H9 (cell line): ENCODE results near the gene TBXAS1. TPM values are rescaled to one million over a fixed set of nuclear protein-coding genes. Genes with fewer than 3 reads are reported as not detected.

Experiments
- DNase-seq: peaks from one replicate; pipeline ENCODE4 v3.0.0-alpha.2; 2017
- H2AFZ ChIP-seq: one replicate; pipeline ENCODE4 v1.6.1; 2013; ENCODE audit warnings: mild to moderate bottlenecking, low read length, control low read depth, moderate library complexity
- H2AK5ac ChIP-seq: 2 replicates; pipeline ENCODE4 v1.6.1; 2013; ENCODE audit warnings: low read length, control low read depth, mixed read lengths; ENCODE audit not compliant: insufficient read length
- H2BK120ac ChIP-seq: one replicate; pipeline ENCODE4 v1.6.1; 2013; ENCODE audit warnings: low read depth, mild to moderate bottlenecking, low read length, control low read depth, inconsistent platforms; ENCODE audit not compliant: poor library complexity, severe bottlenecking
- H2BK12ac ChIP-seq: 2 replicates; pipeline ENCODE4 v1.6.1; 2013; ENCODE audit warnings: low read length, control low read depth, mixed read lengths, low read depth; ENCODE audit not compliant: insufficient read length
- H2BK15ac ChIP-seq: 2 replicates; pipeline ENCODE4 v1.6.1; 2013; ENCODE audit warnings: low read depth, low read length, control low read depth
- H2BK20ac ChIP-seq: one replicate; pipeline ENCODE4 v1.6.1; 2013; ENCODE audit warnings: low read depth, mild to moderate bottlenecking, low read length, control low read depth, inconsistent platforms; ENCODE audit not compliant: poor library complexity, severe bottlenecking
- H2BK5ac ChIP-seq: 2 replicates; pipeline ENCODE4 v1.6.1; 2013; ENCODE audit warnings: low read length, control low read depth, mixed read lengths; ENCODE audit not compliant: insufficient read length
- H3K14ac ChIP-seq: 2 replicates; pipeline ENCODE4 v1.6.1; 2013; ENCODE audit warnings: low read length, control low read depth; ENCODE audit not compliant: insufficient read depth
- H3K18ac ChIP-seq: 2 replicates; pipeline ENCODE4 v1.6.1; 2013; ENCODE audit warnings: low read depth, mild to moderate bottlenecking, mixed read lengths, low read length, control low read depth; ENCODE audit not compliant: insufficient read length
- H3K23ac ChIP-seq: 2 replicates; pipeline ENCODE4 v1.6.1; 2013; ENCODE audit warnings: low read length, control low read depth, mixed read lengths, low read depth; ENCODE audit not compliant: insufficient read length
- H3K23me2 ChIP-seq: 2 replicates; pipeline ENCODE4 v1.6.1; 2013; ENCODE audit warnings: low read depth, mild to moderate bottlenecking, mixed read lengths, low read length, control low read depth; ENCODE audit not compliant: insufficient read length, poor library complexity, severe bottlenecking
- H3K27ac ChIP-seq: 2 replicates; pipeline ENCODE4 v1.5.1; 2013; ENCODE audit warnings: low read length, control low read depth, mixed read lengths, low read depth; ENCODE audit not compliant: insufficient read length
- H3K27me3 ChIP-seq: 2 replicates; pipeline ENCODE4 v1.6.1; 2013; ENCODE audit warnings: low read length, control low read depth, inconsistent platforms; ENCODE audit not compliant: insufficient read depth
- H3K4ac ChIP-seq: 2 replicates; pipeline ENCODE4 v1.6.1; 2013; ENCODE audit warnings: low read depth, mild to moderate bottlenecking, control low read depth, inconsistent platforms, low read length, moderate library complexity
- H3K4me1 ChIP-seq: 2 replicates; pipeline ENCODE4 v1.6.1; 2013; ENCODE audit warnings: low read length, control low read depth, inconsistent platforms; ENCODE audit not compliant: insufficient read depth
- H3K4me2 ChIP-seq: 2 replicates; pipeline ENCODE4 v1.6.1; 2013; ENCODE audit warnings: low read length, control low read depth, mixed read lengths; ENCODE audit not compliant: insufficient read length, insufficient read depth
- H3K56ac ChIP-seq: 2 replicates; pipeline ENCODE4 v1.6.1; 2013; ENCODE audit warnings: low read depth, mild to moderate bottlenecking, mixed read lengths, low read length, control low read depth; ENCODE audit not compliant: insufficient read length
- H3K79me1 ChIP-seq: 2 replicates; pipeline ENCODE4 v1.6.1; 2013; ENCODE audit warnings: low read depth, mild to moderate bottlenecking, moderate library complexity, low read length, control low read depth, inconsistent platforms; ENCODE audit not compliant: insufficient read depth, poor library complexity, severe bottlenecking
- H3K79me2 ChIP-seq: 2 replicates; pipeline ENCODE4 v1.6.1; 2013; ENCODE audit warnings: low read length, control low read depth, inconsistent platforms; ENCODE audit not compliant: insufficient read depth
- H3K9ac ChIP-seq: 2 replicates; pipeline ENCODE4 v1.6.1; 2013; ENCODE audit warnings: low read length, control low read depth, mixed read lengths; ENCODE audit not compliant: insufficient read length; ENCODE audit errors: extremely low read depth
- H3K9me3 ChIP-seq: one replicate; pipeline ENCODE4 v1.6.1; 2013; ENCODE audit warnings: low read depth, low read length, inconsistent platforms; ENCODE audit not compliant: control insufficient read depth
- H3T11ph ChIP-seq: one replicate; pipeline ENCODE4 v1.6.1; 2013; ENCODE audit warnings: mild to moderate bottlenecking, low read length, control low read depth, inconsistent platforms
- H4K20me1 ChIP-seq: one replicate; pipeline ENCODE4 v1.6.1; 2013; ENCODE audit not compliant: control insufficient read depth, insufficient read length, insufficient read depth
- H4K5ac ChIP-seq: 2 replicates; pipeline ENCODE4 v1.6.1; 2013; ENCODE audit warnings: low read depth, mild to moderate bottlenecking, mixed read lengths, low read length, control low read depth; ENCODE audit not compliant: insufficient read length
- H4K8ac ChIP-seq: replicated peaks from 2 replicates; pipeline ENCODE4 v1.6.1; 2013; ENCODE audit warnings: low read length, control low read depth, mixed read lengths, low read depth; ENCODE audit not compliant: insufficient read length
- H4K91ac ChIP-seq: 2 replicates; pipeline ENCODE4 v1.6.1; 2013; ENCODE audit warnings: low read depth, mild to moderate bottlenecking, moderate library complexity, mixed read lengths, low read length, control low read depth; ENCODE audit not compliant: insufficient read length
- H3K27ac Mint-ChIP-seq, 3 experiments: 2 replicates in 2 of 3; 3 replicates in 1 of 3; pipeline ENCODE4 v1.8.0; 2020 to 2021; ENCODE audit warnings: mixed read lengths in 3 of 3, mild to moderate bottlenecking in 1 of 3, moderate library complexity in 1 of 3
- H3K27me3 Mint-ChIP-seq: 2 replicates; pipeline ENCODE4 v1.8.0; 2021; ENCODE audit warnings: low read depth, mild to moderate bottlenecking, moderate library complexity, mixed read lengths
- H3K36me3 Mint-ChIP-seq, 3 experiments: 2 replicates in 2 of 3; 3 replicates in 1 of 3; pipeline ENCODE4 v1.8.0; 2020 to 2021; ENCODE audit warnings: low read depth in 3 of 3, mixed read lengths in 3 of 3; ENCODE audit not compliant: insufficient read depth in 1 of 3
- H3K4me1 Mint-ChIP-seq, 2 experiments: 2 replicates each; pipeline ENCODE4 v1.8.0; 2020; ENCODE audit warnings: mixed read lengths in 2 of 2
- H3K4me3 Mint-ChIP-seq, 2 experiments: 2 replicates in 1 of 2; 3 replicates in 1 of 2; pipeline ENCODE4 v1.8.0; 2020 to 2021; ENCODE audit warnings: mild to moderate bottlenecking in 2 of 2, mixed read lengths in 2 of 2, moderate library complexity in 1 of 2
- H3K9me3 Mint-ChIP-seq, 2 experiments: 2 replicates in 1 of 2; 3 replicates in 1 of 2; pipeline ENCODE4 v1.8.0; 2020; ENCODE audit warnings: mild to moderate bottlenecking in 2 of 2, mixed read lengths in 2 of 2, moderate library complexity in 1 of 2
- CTCF ChIP-seq: fragments of 200-600 bp; sonication (generic); conservative IDR thresholded peaks from 3 replicates; pipeline ENCODE4 v1.8.0; 2021; ENCODE audit warnings: antibody characterized with exemption, mild to moderate bottlenecking
- WGBS: extraction: QIAGEN DNeasy Blood & Tissue Kit; methylation state at CpG from one replicate; pipeline ENCODE4 v1.1.7; 2013; ENCODE audit warnings: missing lambda C conversion rate, low lambda C conversion rate, mixed read lengths; ENCODE audit not compliant: insufficient read length; ENCODE audit errors: extremely low coverage; 5-methylcytosine and 5-hydroxymethylcytosine counted together
- total RNA-seq: library from RNA; stranded (reverse); gene quantifications from 2 replicates; pipeline ENCODE4 v1.2.1, GENCODE V29; 2021

TBXAS1 gene
- total RNA-seq, 1 experiment from 2014 or later, result 0.39 TPM

- Histone ChIP-seq H3K9me3 (no peaks in the 10 kb centered on the region), H4K5ac (no peak overlapping the region), H4K20me1 (no peaks in the 10 kb centered on the region), H3K27me3 (no peaks in the 10 kb centered on the region), H2AK5ac (no peak overlapping the region), H3K14ac (no peak overlapping the region), H3K4me2 (no peak overlapping the region), H2BK5ac (no peak overlapping the region), H3K4me1 (no peaks in the 10 kb centered on the region), H3K23ac (no peak overlapping the region), H3K79me1 (no peaks in the 10 kb centered on the region), H4K8ac (no peak overlapping the region), H3K23me2 (no peaks in the 10 kb centered on the region), H3K4ac (no peak overlapping the region), H2BK20ac (no peak overlapping the region), H2AFZ (no peak overlapping the region), H3K27ac (no peak overlapping the region), H3K56ac (no peak overlapping the region), H3T11ph (no peak overlapping the region), H2BK12ac (no peak overlapping the region), H3K18ac (no peak overlapping the region), H3K9ac (no peak overlapping the region), H4K91ac (no peak overlapping the region), H2BK15ac (no peak overlapping the region), H2BK120ac (no peak overlapping the region), H3K79me2 (no peaks in the 10 kb centered on the region)
- Mint-ChIP-seq H3K9me3 (peaks cover 0 to 4% of the 10 kb centered on the region in 2 experiments; a peak in 2 of 5 replicates), H3K27me3 (peaks cover 11% of the 10 kb centered on the region), H3K4me1 (no peaks in the 10 kb centered on the region), H3K4me3 (no peak overlapping the region), H3K27ac (no peak overlapping the region), H3K36me3 (no peaks in the 10 kb centered on the region)
- no peak for DNase-seq
- TF ChIP-seq CTCF, result no peak
- no CpG with 5 or more reads among the region's 10 CpGs for WGBS
Measured at GRCh38 chr7:139817249-139817648, 11.8 kb upstream of the TBXAS1 start.
